UCSD-AML1 (cell line): ENCODE measurements around the gene RPL34.
"Not testable (repeated sequence)": the region's sequence is repeated elsewhere in the genome, so short reads cannot be mapped to it uniquely, and the experiment has no call there.

Experiments
- DNase-seq: peaks from one replicate; lab custom pipeline; 2025; ENCODE audit not compliant: unreplicated experiment; lab: John Stamatoyannopoulos, UW

The RPL34 gene

GRCh38 chr4:108620101-108620932 lies at the start of gene RPL34:
TSS of gene RPL34 (plus strand) at chr4:108620576. CDS start at chr4:108621960, 1,384 bp downstream.
- peak; percentile 93 for DNase-seq

GRCh38 chr4:108570993-108571569 lies 49.3 kb upstream of the RPL34 start:
- no peak for DNase-seq

- DNase-seq = no peak
These were observed 46.0 kb upstream of the RPL34 start for GRCh38 chr4:108574402-108574801.

- DNase-seq = no peak
These were observed 39.3 kb upstream of the RPL34 start for GRCh38 chr4:108581083-108581482.

GRCh38 chr4:108586778-108587177 lies 33.6 kb upstream of the RPL34 start:
- no peak for DNase-seq

- DNase-seq = no peak
These were observed 31.5 kb upstream of the RPL34 start for GRCh38 chr4:108588878-108589277.

- no peak for DNase-seq
These were observed 30.4 kb upstream of the RPL34 start for GRCh38 chr4:108589961-108590360.

- DNase-seq = no peak
These were observed 29.6 kb upstream of the RPL34 start for GRCh38 chr4:108590776-108591175.

- DNase-seq = no peak
These were observed 27.7 kb upstream of the RPL34 start for GRCh38 chr4:108592674-108592986.

GRCh38 chr4:108594296-108594695 lies 26.1 kb upstream of the RPL34 start:
- not testable (repeated sequence) for DNase-seq

- no peak for DNase-seq
These were observed 24.0 kb upstream of the RPL34 start for GRCh38 chr4:108596344-108596743.

- no peak for DNase-seq
These were observed 19.3 kb upstream of the RPL34 start for GRCh38 chr4:108601106-108601505.

GRCh38 chr4:108601532-108601931 lies 18.8 kb upstream of the RPL34 start:
- no peak for DNase-seq

GRCh38 chr4:108602163-108602562 lies 18.2 kb upstream of the RPL34 start:
- no peak for DNase-seq

- DNase-seq = no peak
These were observed 13.1 kb upstream of the RPL34 start for GRCh38 chr4:108607079-108607815.

GRCh38 chr4:108611365-108611764 lies 9.0 kb upstream of the RPL34 start:
- no peak for DNase-seq

GRCh38 chr4:108612365-108612764 lies 8.0 kb upstream of the RPL34 start:
- no peak for DNase-seq

- peak; percentile 10 for DNase-seq
These were observed 840 bp upstream of the RPL34 start for GRCh38 chr4:108619372-108620100.

GRCh38 chr4:108620933-108621905 lies 843 bp downstream of the RPL34 start:
- DNase-seq = no peak

- no peak for DNase-seq
These were observed 1.6 kb downstream of the RPL34 start for GRCh38 chr4:108622022-108622421.
